Measurements from ENCODE around the gene PTPRM.

Gene PTPRM

GRCh38 chr18:8117006-8117371 is 549.9 kb downstream of the PTPRM start:
- DNase-seq (ENCODE audit: low read depth), result no peak

GRCh38 chr18:8121101-8121500 is 554.0 kb downstream of the PTPRM start:
- DNase-seq (ENCODE audit: low read depth), result no peak

- DNase-seq (ENCODE audit: low read depth), result peak; percentile 70
Measured at GRCh38 chr18:8121942-8122480, 554.9 kb downstream of the PTPRM start.

GRCh38 chr18:8124232-8125146 is 557.4 kb downstream of the PTPRM start:
- DNase-seq (ENCODE audit: low read depth), result no peak

GRCh38 chr18:8130096-8130495 is 563.0 kb downstream of the PTPRM start:
- DNase-seq (ENCODE audit: low read depth), result no peak

- no peak for DNase-seq (ENCODE audit: low read depth)
Measured at GRCh38 chr18:8133032-8133431, 565.9 kb downstream of the PTPRM start.

GRCh38 chr18:8133888-8134287 is 566.8 kb downstream of the PTPRM start:
- DNase-seq (ENCODE audit: low read depth), result no peak

GRCh38 chr18:8139127-8139527 is 572.0 kb downstream of the PTPRM start:
- DNase-seq (ENCODE audit: low read depth), result no peak

- no peak for DNase-seq (ENCODE audit: low read depth)
Measured at GRCh38 chr18:8139891-8140406, 572.8 kb downstream of the PTPRM start.

- no peak for DNase-seq (ENCODE audit: low read depth)
Measured at GRCh38 chr18:8140841-8141501, 573.9 kb downstream of the PTPRM start.

- no peak for DNase-seq (ENCODE audit: low read depth)
Measured at GRCh38 chr18:8142131-8142711, 575.1 kb downstream of the PTPRM start.

- no peak for DNase-seq (ENCODE audit: low read depth)
Measured at GRCh38 chr18:8142932-8143331, 575.8 kb downstream of the PTPRM start.

GRCh38 chr18:8151181-8151580 is 584.1 kb downstream of the PTPRM start:
- peak; percentile 15 for DNase-seq (ENCODE audit: low read depth)

GRCh38 chr18:8153887-8154583 is 586.9 kb downstream of the PTPRM start:
- peak; percentile 39 for DNase-seq (ENCODE audit: low read depth)

GRCh38 chr18:8162802-8163201 is 595.7 kb downstream of the PTPRM start:
- DNase-seq (ENCODE audit: low read depth), result no peak

- DNase-seq (ENCODE audit: low read depth), result no peak
Measured at GRCh38 chr18:8163286-8163959, 596.3 kb downstream of the PTPRM start.

GRCh38 chr18:8165095-8165494 is 598.0 kb downstream of the PTPRM start:
- no peak for DNase-seq (ENCODE audit: low read depth)

GRCh38 chr18:8167026-8167425 is 599.9 kb downstream of the PTPRM start:
- DNase-seq (ENCODE audit: low read depth), result no peak

GRCh38 chr18:8167673-8168072 is 600.6 kb downstream of the PTPRM start:
- DNase-seq (ENCODE audit: low read depth), result no peak

GRCh38 chr18:8169722-8170121 is 602.6 kb downstream of the PTPRM start:
- no peak for DNase-seq (ENCODE audit: low read depth)

- DNase-seq (ENCODE audit: low read depth), result no peak
Measured at GRCh38 chr18:8174771-8175170, 607.7 kb downstream of the PTPRM start.
